Measurements from ENCODE around the gene REN. TPM values are rescaled to one million over a fixed set of nuclear protein-coding genes. Genes with fewer than 3 reads are reported as not detected.

REN gene
- total and polyA plus RNA-seq, 2 of the 8 experiments (the other 6 are each of a cell fraction or from before 2014, with no cell fraction given): 0.05 TPM; not detected in 1

- TF ChIP-seq ATF2 (IDR thresholded peaks at IDR 0.05; ENCODE audit: low read length): no peak
- no peak; the same call in 1 of the 2 replicates for TF ChIP-seq MAX (IDR thresholded peaks at IDR 0.05)
- no peak for TF ChIP-seq CTBP2 (IDR thresholded peaks at IDR 0.05; ENCODE audit: borderline replicate concordance, insufficient read depth, insufficient read length, low read length)
- TF ChIP-seq KDM1A (IDR thresholded peaks at IDR 0.05; ENCODE audit: borderline replicate concordance, low read length): no peak
- peak; percentile 86 for TF ChIP-seq KDM4A (IDR thresholded peaks at IDR 0.05; ENCODE audit: low read depth, low read length, severe bottlenecking)
- TF ChIP-seq RFX5 (IDR thresholded peaks at IDR 0.05; ENCODE audit: borderline replicate concordance, low read depth, low read length): no peak
- no peak for TF ChIP-seq SP1 (IDR thresholded peaks at IDR 0.05; ENCODE audit: low read depth, low read length)
- no peak for TF ChIP-seq ZNF274 (IDR thresholded peaks at IDR 0.05; ENCODE audit: borderline replicate concordance, extremely low read depth, low read length)
- TF ChIP-seq CHD1 (IDR thresholded peaks at IDR 0.05; ENCODE audit: low read depth, low read length): no peak
- TF ChIP-seq SP2 (IDR thresholded peaks at IDR 0.05; ENCODE audit: low read length): no peak
- no peak for TF ChIP-seq CBX8 (IDR thresholded peaks at IDR 0.05; ENCODE audit: borderline replicate concordance, low read depth, low read length)
- no peak for TF ChIP-seq SAP30 (IDR thresholded peaks at IDR 0.05; ENCODE audit: insufficient read depth, insufficient replicate concordance, low read length)
- TF ChIP-seq ASH2L (IDR thresholded peaks at IDR 0.05; ENCODE audit: low read length): peak; percentile 60
- TF ChIP-seq YY1 (IDR thresholded peaks at IDR 0.05; ENCODE audit: low read depth, low read length): no peak
- TF ChIP-seq TBP (IDR thresholded peaks at IDR 0.05; ENCODE audit: low read depth, low read length): no peak
- TF ChIP-seq CHD2 (IDR thresholded peaks at IDR 0.05; ENCODE audit: low read length): peak; percentile 71; the same call in 1 of the 2 replicates
- no peak for TF ChIP-seq EP300 (IDR thresholded peaks at IDR 0.05; ENCODE audit: borderline replicate concordance in 1 of 2, low read depth in 2 of 2, low read length in 2 of 2)
- TF ChIP-seq POLR2A (IDR thresholded peaks at IDR 0.05; ENCODE audit: control extremely low read depth in 1 of 2, low read depth in 2 of 2, low read length in 2 of 2): no peak
- TF ChIP-seq ATF3 (IDR thresholded peaks at IDR 0.05; ENCODE audit: insufficient read depth, low read depth, low read length): no peak
- no peak for TF ChIP-seq FOSL1 (IDR thresholded peaks at IDR 0.05; ENCODE audit: insufficient read depth, low read depth, low read length)
- TF ChIP-seq RBBP5 (IDR thresholded peaks at IDR 0.05; ENCODE audit: borderline replicate concordance, low read depth, low read length): no peak; the same call in 1 of the 2 replicates
- TF ChIP-seq JUND (IDR thresholded peaks at IDR 0.05; ENCODE audit: low read length): no peak
Measured at GRCh38 chr1:204151552-204152309, 14.4 kb downstream of the REN start, which contains the start of gene ETNK2 (continued).
